ENCODE results near the gene PRKAG3. TPM values are rescaled to one million over a fixed set of nuclear protein-coding genes. Genes with fewer than 3 reads are reported as not detected.
A peak's percentile ranks its signal among the peaks of the same experiment; 100 is the strongest.

PRKAG3 gene
- total and polyA plus RNA-seq, 7 donors = 9.2 to 187 (median 58.5) TPM

- H3K27ac ChIP-seq = peak overlapping the region; percentile 89
- ATAC-seq (peak; percentile 85 to 88 (median 85)), DNase-seq (no peak)
- H3K4me3 ChIP-seq = peak overlapping the region; percentile 32
- no peaks in the 10 kb centered on the region for H3K36me3 ChIP-seq (ENCODE audit: insufficient read depth in 1 of 2, low read depth in 1 of 2)
- WGBS, 3 donors = 9 to 17% (median 16%) methylated on average over 3 of the region's 3 CpGs
- H3K9me3 ChIP-seq = peaks cover 12% of the 10 kb centered on the region
- no peaks in the 10 kb centered on the region for H3K27me3 ChIP-seq (ENCODE audit: insufficient read depth in 3 of 3, low read length in 2 of 3)
- H3K4me1 ChIP-seq = peaks cover 45% of the 10 kb centered on the region
- TF ChIP-seq CTCF (IDR thresholded peaks at IDR 0.05) = no peak
- intact Hi-C loops (cut with DNase I) = no loop called here
These were observed 26.0 kb downstream of the PRKAG3 start for GRCh38 chr2:218805627-218806026.

GRCh38 chr2:218804817-218805216 is 26.8 kb downstream of the PRKAG3 start:
- peaks cover 45% of the 10 kb centered on the region for H3K4me1 ChIP-seq
- 74 to 93% (median 77%) methylated on average over 1 of the region's 1 CpG for WGBS, 3 donors
- no peaks in the 10 kb centered on the region for H3K27me3 ChIP-seq (ENCODE audit: insufficient read depth in 3 of 3, low read length in 2 of 3)
- no peak overlapping the region for H3K4me3 ChIP-seq
- no peaks in the 10 kb centered on the region for H3K36me3 ChIP-seq (ENCODE audit: insufficient read depth in 1 of 2, low read depth in 1 of 2)
- DNase-seq (no peak), ATAC-seq (no peak)
- peaks cover 12% of the 10 kb centered on the region for H3K9me3 ChIP-seq
- intact Hi-C loops (cut with DNase I) = loop anchor here (5.0 kb wide), 1 partner anchor 32 kb away; no protein-coding TSS in a partner anchor
- H3K27ac ChIP-seq = peak overlapping the region; percentile 89
- no peak for TF ChIP-seq CTCF (IDR thresholded peaks at IDR 0.05)

GRCh38 chr2:218802386-218802994 is 29.1 kb downstream of the PRKAG3 start:
- Histone ChIP-seq H3K36me3 (ENCODE audit: insufficient read depth in 1 of 2, low read depth in 1 of 2) (no peaks in the 10 kb centered on the region), H3K4me1 (peaks cover 29% of the 10 kb centered on the region), H3K9me3 (peaks cover 12% of the 10 kb centered on the region), H3K27me3 (ENCODE audit: insufficient read depth in 3 of 3, low read length in 2 of 3) (no peaks in the 10 kb centered on the region), H3K4me3 (no peak overlapping the region), H3K27ac (peak overlapping the region; percentile 60)
- ATAC-seq (no peak), DNase-seq (no peak)
- intact Hi-C loops (cut with DNase I) = loop anchor here (5.0 kb wide), 1 partner anchor 35 kb away; no protein-coding TSS in a partner anchor
- 54 to 58% (median 54%) methylated on average over 4 of the region's 4 CpGs for WGBS, 3 donors
- no peak for TF ChIP-seq CTCF (IDR thresholded peaks at IDR 0.05)

GRCh38 chr2:218799990-218800389 is 31.6 kb downstream of the PRKAG3 start:
- intact Hi-C loops (cut with DNase I) = loop anchor here (5.0 kb wide), 1 partner anchor 37 kb away; no protein-coding TSS in a partner anchor
- no peak for TF ChIP-seq CTCF (IDR thresholded peaks at IDR 0.05)
- Histone ChIP-seq H3K4me1 (peaks cover 11% of the 10 kb centered on the region), H3K27me3 (ENCODE audit: insufficient read depth in 3 of 3, low read length in 2 of 3) (no peaks in the 10 kb centered on the region), H3K36me3 (ENCODE audit: insufficient read depth in 1 of 2, low read depth in 1 of 2) (no peaks in the 10 kb centered on the region), H3K27ac (no peak overlapping the region), H3K4me3 (no peak overlapping the region), H3K9me3 (peaks cover 11% of the 10 kb centered on the region)
- ATAC-seq (no peak), DNase-seq (no peak)
- WGBS, 3 donors = 65 to 68% (median 67%) methylated on average over 6 of the region's 6 CpGs

All from psoas muscle (tissue), 8 donors.